ENCODE measurements around the gene SCNN1G. TPM values are rescaled to one million over a fixed set of nuclear protein-coding genes. Genes with fewer than 3 reads are reported as not detected.

Gene SCNN1G
- total RNA-seq, 1 donor from 2014 or later, result not detected

GRCh38 chr16:23240994-23241393, 58.4 kb downstream of the SCNN1G start:
- Mint-ChIP-seq H3K27ac (ENCODE audit: unreplicated experiment) (no peak overlapping the region), H3K9me3 (peaks cover 6% of the 10 kb centered on the region), H3K4me1 (no peaks in the 10 kb centered on the region), H3K27me3 (ENCODE audit: low read depth) (peaks cover 3% of the 10 kb centered on the region), H3K36me3 (ENCODE audit: low read depth) (no peaks in the 10 kb centered on the region), H3K4me3 (no peak overlapping the region)
- TF ChIP-seq CTCF (conservative IDR thresholded peaks at IDR 0.05), result no peak
- DNase-seq (ENCODE audit: low read depth, low spot score), result no peak

GRCh38 chr16:23244122-23244521, 61.6 kb downstream of the SCNN1G start:
- no peak overlapping the region for H3K4me3 Mint-ChIP-seq
- H3K36me3 Mint-ChIP-seq (ENCODE audit: low read depth), result no peaks in the 10 kb centered on the region
- H3K4me1 Mint-ChIP-seq, result peaks cover 9% of the 10 kb centered on the region
- TF ChIP-seq CTCF (conservative IDR thresholded peaks at IDR 0.05), result no peak
- H3K27ac Mint-ChIP-seq (ENCODE audit: unreplicated experiment), result no peak overlapping the region
- no peaks in the 10 kb centered on the region for H3K27me3 Mint-ChIP-seq (ENCODE audit: low read depth)
- peaks cover 6% of the 10 kb centered on the region for H3K9me3 Mint-ChIP-seq
- no peak for DNase-seq (ENCODE audit: low read depth, low spot score)

- Mint-ChIP-seq H3K27me3 (ENCODE audit: low read depth) (no peaks in the 10 kb centered on the region), H3K27ac (ENCODE audit: unreplicated experiment) (no peak overlapping the region), H3K4me1 (peaks cover 9% of the 10 kb centered on the region), H3K9me3 (peaks cover 6% of the 10 kb centered on the region), H3K36me3 (ENCODE audit: low read depth) (no peaks in the 10 kb centered on the region), H3K4me3 (no peak overlapping the region)
- DNase-seq (ENCODE audit: low read depth, low spot score), result no peak
- TF ChIP-seq CTCF (conservative IDR thresholded peaks at IDR 0.05), result no peak
Observed at GRCh38 chr16:23245268-23245667, 62.7 kb downstream of the SCNN1G start.

GRCh38 chr16:23248261-23249194, 66.0 kb downstream of the SCNN1G start:
- H3K27me3 Mint-ChIP-seq (ENCODE audit: low read depth), result no peaks in the 10 kb centered on the region
- TF ChIP-seq CTCF (conservative IDR thresholded peaks at IDR 0.05), result no peak

GRCh38 chr16:23249830-23250229, 67.3 kb downstream of the SCNN1G start:
- no peak for DNase-seq (ENCODE audit: low read depth, low spot score)

More at GRCh38 chr16:23248261-23249194, 66.0 kb downstream of the SCNN1G start:
- Mint-ChIP-seq H3K36me3 (ENCODE audit: low read depth) (no peaks in the 10 kb centered on the region), H3K4me1 (peaks cover 9% of the 10 kb centered on the region), H3K9me3 (peaks cover 5% of the 10 kb centered on the region), H3K27ac (ENCODE audit: unreplicated experiment) (no peak overlapping the region), H3K4me3 (no peak overlapping the region)
- no peak for DNase-seq (ENCODE audit: low read depth, low spot score)

More at GRCh38 chr16:23249830-23250229, 67.3 kb downstream of the SCNN1G start:
- no peak overlapping the region for H3K4me3 Mint-ChIP-seq
- peaks cover 9% of the 10 kb centered on the region for H3K27me3 Mint-ChIP-seq (ENCODE audit: low read depth)
- H3K27ac Mint-ChIP-seq (ENCODE audit: unreplicated experiment), result no peak overlapping the region
- TF ChIP-seq CTCF (conservative IDR thresholded peaks at IDR 0.05), result no peak
- no peaks in the 10 kb centered on the region for H3K9me3 Mint-ChIP-seq
- H3K4me1 Mint-ChIP-seq, result peaks cover 9% of the 10 kb centered on the region
- H3K36me3 Mint-ChIP-seq (ENCODE audit: low read depth), result no peaks in the 10 kb centered on the region

Measured in neural crest cell (in vitro differentiated cells).